ENCODE data around the gene UBE2V1. TPM values are rescaled to one million over a fixed set of nuclear protein-coding genes. Genes with fewer than 3 reads are reported as not detected.
"Not testable (repeated sequence)": the region's sequence is repeated elsewhere in the genome, so short reads cannot be mapped to it uniquely, and the experiment has no call there.

Gene UBE2V1
- total RNA-seq, 2 donors from 2014 or later: 150 to 176 TPM

GRCh38 chr20:50106669-50107068, 6.3 kb downstream of the UBE2V1 start:
- ATAC-seq (replicated peaks in 1 of 2); DNase-seq; H3K4me3 Mint-ChIP-seq; H3K27me3 Mint-ChIP-seq (ENCODE audit: low read depth); H3K9me3 Mint-ChIP-seq: not testable (repeated sequence)
- H3K4me1 Mint-ChIP-seq (ENCODE audit: low read depth): peaks cover 78% of the 10 kb centered on the region
- H3K27ac Mint-ChIP-seq: peak overlapping the region; percentile 32
- H3K36me3 Mint-ChIP-seq (ENCODE audit: insufficient read depth in 2 of 2): peaks cover 5 to 19% of the 10 kb centered on the region in 2 donors

DNA sequence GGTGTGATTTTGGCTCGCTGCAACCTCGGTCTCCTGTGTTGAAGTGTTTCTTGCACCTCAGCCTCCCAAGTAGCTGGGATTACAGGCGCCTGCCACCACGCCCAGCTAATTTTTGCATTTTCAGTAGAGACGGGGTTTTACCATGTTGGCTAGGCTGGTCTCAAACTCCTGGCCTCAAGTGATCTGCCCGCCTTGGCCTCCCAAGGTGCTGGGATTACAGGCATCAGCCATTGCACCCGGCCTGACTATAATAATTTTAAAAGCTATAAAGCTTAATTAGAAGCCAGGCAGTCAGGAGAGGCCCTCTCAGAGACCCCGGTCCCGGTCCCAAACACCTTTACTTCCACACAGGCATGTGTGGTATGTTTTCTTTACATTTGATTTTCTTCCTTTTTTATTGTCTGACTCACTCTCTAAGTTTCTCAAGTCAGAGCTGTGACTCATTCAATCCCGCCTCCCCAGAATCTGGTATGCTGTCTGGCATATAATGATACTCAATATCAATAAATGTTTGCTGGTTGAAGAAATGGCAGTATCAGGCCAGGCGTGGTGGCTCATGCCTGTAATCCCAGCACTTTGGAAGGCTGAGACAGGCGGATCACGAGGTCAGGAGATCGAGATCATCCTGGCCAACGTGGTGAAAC, 9.4 kb downstream of the UBE2V1 start:
- H3K9me3 Mint-ChIP-seq; H3K27me3 Mint-ChIP-seq (ENCODE audit: low read depth): not testable (repeated sequence)
- DNase-seq (peak; percentile 31 to 60), ATAC-seq (replicated peaks in 1 of 2) (peak; percentile 87 to 88)
- H3K36me3 Mint-ChIP-seq (ENCODE audit: insufficient read depth in 2 of 2): peaks cover 4 to 12% of the 10 kb centered on the region in 2 donors
- H3K4me1 Mint-ChIP-seq (ENCODE audit: low read depth): peaks cover 50% of the 10 kb centered on the region
- peak overlapping the region; percentile 1 to 15 for H3K4me3 Mint-ChIP-seq
- H3K27ac Mint-ChIP-seq: peak overlapping the region; percentile 1

GRCh38 chr20:50102551-50102950, 10.4 kb downstream of the UBE2V1 start:
- not testable (repeated sequence) for ATAC-seq (replicated peaks in 1 of 2); H3K36me3 Mint-ChIP-seq (ENCODE audit: insufficient read depth in 2 of 2); H3K27ac Mint-ChIP-seq; DNase-seq; H3K9me3 Mint-ChIP-seq; H3K27me3 Mint-ChIP-seq (ENCODE audit: low read depth)
- H3K4me1 Mint-ChIP-seq (ENCODE audit: low read depth): peaks cover 45% of the 10 kb centered on the region
- peak overlapping the region in 1 of 2 donors; percentile 27 for H3K4me3 Mint-ChIP-seq

DNA sequence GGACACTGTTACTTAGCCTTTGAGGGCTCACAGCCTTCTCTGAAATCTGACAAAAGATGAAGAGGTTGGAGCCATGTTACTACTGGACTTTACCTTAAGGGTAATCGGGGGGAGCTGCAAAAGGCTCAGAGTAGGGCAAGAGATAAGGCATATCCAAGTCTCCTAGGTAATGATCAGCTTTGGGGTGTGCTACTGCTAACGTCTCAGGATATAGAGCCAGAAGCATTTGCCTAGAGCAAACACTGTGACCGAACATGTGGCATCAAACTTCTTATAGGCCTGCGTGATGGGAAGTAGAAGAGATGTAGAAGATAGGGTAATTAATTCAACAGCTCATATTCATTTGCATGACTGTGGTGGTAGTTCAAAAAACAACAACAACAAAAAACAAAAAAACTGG, 11.1 kb downstream of the UBE2V1 start:
- Mint-ChIP-seq H3K27ac (no peak overlapping the region), H3K27me3 (ENCODE audit: low read depth) (no peaks in the 10 kb centered on the region), H3K9me3 (no peaks in the 10 kb centered on the region), H3K4me1 (ENCODE audit: low read depth) (peaks cover 39% of the 10 kb centered on the region), H3K4me3 (no peak overlapping the region), H3K36me3 (ENCODE audit: insufficient read depth in 2 of 2) (peaks cover 4 to 10% of the 10 kb centered on the region in 2 donors)
- ATAC-seq (replicated peaks in 1 of 2) (no peak), DNase-seq (no peak)

- Mint-ChIP-seq H3K27me3 (ENCODE audit: low read depth) (no peaks in the 10 kb centered on the region), H3K27ac (no peak overlapping the region), H3K9me3 (no peaks in the 10 kb centered on the region), H3K4me3 (no peak overlapping the region), H3K36me3 (ENCODE audit: insufficient read depth in 2 of 2) (peaks cover 4 to 14% of the 10 kb centered on the region in 2 donors), H3K4me1 (ENCODE audit: low read depth) (peaks cover 39% of the 10 kb centered on the region)
- ATAC-seq (replicated peaks in 1 of 2) (no peak), DNase-seq (no peak)
Observed at GRCh38 chr20:50101281-50101680, 11.7 kb downstream of the UBE2V1 start.

DNA sequence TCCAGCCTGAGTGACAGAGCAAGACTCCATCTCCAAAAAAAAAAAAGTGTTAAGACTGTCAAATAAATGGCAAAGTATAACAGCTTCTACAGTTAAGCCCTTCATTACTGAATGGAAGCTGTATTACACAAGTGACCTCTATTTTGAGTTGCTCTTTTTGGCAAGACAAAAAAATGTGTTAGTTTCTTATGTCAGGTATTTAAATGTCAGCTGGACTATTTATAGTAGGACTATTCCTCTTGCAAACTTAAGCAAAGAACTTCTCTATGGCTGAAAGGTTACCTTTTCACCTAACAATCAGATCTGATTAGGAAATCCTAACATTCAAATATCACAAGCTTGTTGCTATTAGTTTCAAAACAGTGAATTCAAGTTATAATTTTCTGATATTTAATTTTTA, 12.4 kb downstream of the UBE2V1 start:
- H3K27me3 Mint-ChIP-seq (ENCODE audit: low read depth): no peaks in the 10 kb centered on the region
- no peak for DNase-seq
- no peak for ATAC-seq (replicated peaks in 1 of 2)
- H3K9me3 Mint-ChIP-seq: no peaks in the 10 kb centered on the region
- peaks cover 34% of the 10 kb centered on the region for H3K4me1 Mint-ChIP-seq (ENCODE audit: low read depth)
- peaks cover 4 to 14% of the 10 kb centered on the region in 2 donors for H3K36me3 Mint-ChIP-seq (ENCODE audit: insufficient read depth in 2 of 2)
- H3K27ac Mint-ChIP-seq: no peak overlapping the region
- no peak overlapping the region for H3K4me3 Mint-ChIP-seq

DNA sequence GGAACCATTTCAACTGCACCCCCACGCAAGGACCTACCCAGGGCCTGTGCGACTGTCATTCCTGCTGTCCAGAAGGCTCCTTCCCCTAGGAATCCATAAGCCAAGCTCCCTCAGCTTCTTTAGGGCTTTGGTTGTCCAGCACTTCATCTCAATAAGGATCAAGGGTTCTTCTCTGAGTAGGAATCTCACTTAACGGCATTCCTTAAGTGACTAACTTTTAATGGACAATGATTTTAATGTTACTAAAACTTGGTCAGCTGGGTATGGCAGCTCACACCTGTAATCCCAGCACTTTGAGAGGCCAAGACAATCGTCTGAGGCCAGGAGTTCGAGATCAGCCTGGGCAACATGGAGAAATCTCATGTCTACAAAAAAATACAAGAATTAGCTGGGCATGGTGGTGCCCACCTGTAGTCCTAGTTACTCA, 13.4 kb downstream of the UBE2V1 start:
- Mint-ChIP-seq H3K27ac (peak overlapping the region; percentile 48), H3K36me3 (ENCODE audit: insufficient read depth in 2 of 2) (peaks cover 6 to 22% of the 10 kb centered on the region in 2 donors), H3K9me3 (no peaks in the 10 kb centered on the region), H3K4me3 (no peak overlapping the region), H3K27me3 (ENCODE audit: low read depth) (no peaks in the 10 kb centered on the region), H3K4me1 (ENCODE audit: low read depth) (peaks cover 30% of the 10 kb centered on the region)
- DNase-seq (no peak), ATAC-seq (replicated peaks in 1 of 2) (no peak)

- Mint-ChIP-seq H3K4me3 (no peak overlapping the region), H3K36me3 (ENCODE audit: insufficient read depth in 2 of 2) (peaks cover 6 to 23% of the 10 kb centered on the region in 2 donors), H3K4me1 (ENCODE audit: low read depth) (peaks cover 29% of the 10 kb centered on the region), H3K27ac (peak overlapping the region; percentile 66), H3K27me3 (ENCODE audit: low read depth) (no peaks in the 10 kb centered on the region), H3K9me3 (no peaks in the 10 kb centered on the region)
- ATAC-seq (replicated peaks in 1 of 2) (no peak), DNase-seq (no peak)
Observed at GRCh38 chr20:50099113-50099512, 13.8 kb downstream of the UBE2V1 start.

GRCh38 chr20:50098259-50098658, 14.7 kb downstream of the UBE2V1 start:
- no peaks in the 10 kb centered on the region for H3K9me3 Mint-ChIP-seq
- DNase-seq (no peak), ATAC-seq (replicated peaks in 1 of 2) (no peak)
- H3K4me3 Mint-ChIP-seq: no peak overlapping the region
- H3K36me3 Mint-ChIP-seq (ENCODE audit: insufficient read depth in 2 of 2): peaks cover 7 to 26% of the 10 kb centered on the region in 2 donors
- H3K27ac Mint-ChIP-seq: peak overlapping the region; percentile 4
- no peaks in the 10 kb centered on the region for H3K27me3 Mint-ChIP-seq (ENCODE audit: low read depth)
- peaks cover 20% of the 10 kb centered on the region for H3K4me1 Mint-ChIP-seq (ENCODE audit: low read depth)

DNA sequence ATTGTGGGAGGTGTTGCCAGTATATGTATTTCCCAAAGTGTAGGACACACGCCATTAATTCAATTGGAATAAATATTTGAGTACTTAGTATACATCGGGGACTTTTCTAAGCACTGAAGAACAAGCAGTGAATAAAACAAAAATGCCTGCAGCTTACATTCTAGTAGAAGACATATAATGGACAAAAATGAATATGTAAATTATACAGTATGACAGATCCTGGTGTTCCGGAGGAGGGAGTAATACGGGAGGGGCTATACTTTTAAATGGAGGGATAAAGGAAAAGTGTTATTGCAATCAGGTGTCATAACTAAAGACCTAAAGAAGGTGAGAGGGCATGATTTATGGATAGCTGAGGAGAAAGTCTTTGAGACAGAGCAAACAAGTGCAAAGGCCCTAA, 15.1 kb downstream of the UBE2V1 start:
- Mint-ChIP-seq H3K27me3 (ENCODE audit: low read depth) (no peaks in the 10 kb centered on the region), H3K27ac (peak overlapping the region; percentile 4), H3K4me1 (ENCODE audit: low read depth) (peaks cover 16% of the 10 kb centered on the region), H3K4me3 (no peak overlapping the region), H3K36me3 (ENCODE audit: insufficient read depth in 2 of 2) (peaks cover 7 to 27% of the 10 kb centered on the region in 2 donors), H3K9me3 (no peaks in the 10 kb centered on the region)
- no peak for DNase-seq
- ATAC-seq (replicated peaks in 1 of 2): no peak

- peak in 1 of 2 donors; percentile 59 for ATAC-seq (replicated peaks in 1 of 2)
- Mint-ChIP-seq H3K27me3 (ENCODE audit: low read depth) (no peaks in the 10 kb centered on the region), H3K36me3 (ENCODE audit: insufficient read depth in 2 of 2) (peaks cover 5 to 26% of the 10 kb centered on the region in 2 donors), H3K4me3 (no peak overlapping the region), H3K27ac (peak overlapping the region; percentile 82), H3K4me1 (ENCODE audit: low read depth) (peaks cover 14% of the 10 kb centered on the region), H3K9me3 (no peaks in the 10 kb centered on the region)
- DNase-seq: no peak
Observed at GRCh38 chr20:50096237-50096636, 16.7 kb downstream of the UBE2V1 start.

DNA sequence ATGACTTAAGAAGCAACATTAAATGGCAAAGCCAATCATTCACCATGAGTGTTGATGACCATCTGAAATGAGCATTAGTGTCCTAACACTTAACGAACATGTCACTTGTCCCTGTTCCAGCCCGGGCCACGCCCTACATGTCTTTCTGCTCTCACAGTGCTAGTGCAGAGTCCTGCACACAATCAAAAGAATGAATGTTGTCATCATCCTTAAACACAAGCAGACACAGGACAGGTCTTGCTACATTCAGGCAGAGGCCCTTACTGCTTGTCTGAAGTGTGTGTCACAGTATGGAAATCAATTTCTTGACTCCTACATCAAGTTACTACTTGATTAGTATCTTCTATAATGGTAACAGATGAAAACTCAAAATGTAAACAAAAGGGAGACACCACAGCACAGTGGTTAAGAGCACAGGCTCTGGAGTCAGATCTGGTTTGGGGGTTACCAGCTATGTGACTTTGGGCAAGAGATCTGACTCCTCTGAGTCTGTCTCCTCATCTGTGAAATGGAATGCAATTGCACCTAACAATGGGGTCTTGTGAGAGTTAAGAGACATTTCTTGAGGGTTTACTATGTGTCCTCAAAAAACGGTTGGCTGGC, 17.4 kb downstream of the UBE2V1 start:
- H3K36me3 Mint-ChIP-seq (ENCODE audit: insufficient read depth in 2 of 2): peaks cover 5 to 26% of the 10 kb centered on the region in 2 donors
- ATAC-seq (replicated peaks in 1 of 2): peak; percentile 53 to 72
- DNase-seq: no peak
- H3K9me3 Mint-ChIP-seq: no peaks in the 10 kb centered on the region
- H3K4me3 Mint-ChIP-seq: no peak overlapping the region
- H3K27ac Mint-ChIP-seq: peak overlapping the region; percentile 47
- peaks cover 14% of the 10 kb centered on the region for H3K4me1 Mint-ChIP-seq (ENCODE audit: low read depth)
- H3K27me3 Mint-ChIP-seq (ENCODE audit: low read depth): no peaks in the 10 kb centered on the region

DNA sequence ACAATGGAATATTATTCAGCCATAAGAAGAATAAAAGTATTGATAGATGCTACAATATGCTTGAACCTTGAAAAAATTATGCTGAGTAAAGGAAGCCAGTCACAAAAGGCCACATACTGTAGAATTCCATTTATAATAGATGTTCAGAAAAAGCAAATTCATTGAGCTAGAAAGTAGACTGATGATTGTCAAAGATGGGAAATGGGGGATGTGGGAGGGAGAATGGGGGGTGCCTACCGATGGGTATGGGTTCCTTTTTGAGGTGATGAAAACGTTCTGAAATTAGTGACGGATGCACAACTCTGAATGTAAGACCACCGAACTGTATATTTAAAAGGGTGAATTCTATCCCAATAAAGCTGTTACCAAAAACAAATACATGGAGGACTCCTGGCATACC, 18.4 kb downstream of the UBE2V1 start:
- Mint-ChIP-seq H3K36me3 (ENCODE audit: insufficient read depth in 2 of 2) (peaks cover 7 to 26% of the 10 kb centered on the region in 2 donors), H3K27ac (peak overlapping the region; percentile 5), H3K27me3 (ENCODE audit: low read depth) (no peaks in the 10 kb centered on the region), H3K4me1 (ENCODE audit: low read depth) (peaks cover 22% of the 10 kb centered on the region), H3K4me3 (no peak overlapping the region), H3K9me3 (no peaks in the 10 kb centered on the region)
- no peak for ATAC-seq (replicated peaks in 1 of 2)
- DNase-seq: no peak
